Jurkat, Clone E6-1 (cell line): ENCODE data around the gene RSU1.

ENCODE experiments used
- DNase-seq: peaks from one replicate; pipeline ENCODE4 v3.0.0-alpha.2; 2011; ENCODE audit warnings: low read depth, low spot score
- H3K4me3 ChIP-seq: 2 replicates; pipeline ENCODE4 v1.5.1; 2011; ENCODE audit warnings: mild to moderate bottlenecking, low read length, control low read depth, moderate library complexity

Gene RSU1

GRCh38 chr10:16752099-16752498 is 65.1 kb downstream of the RSU1 start:
- no peak overlapping the region for H3K4me3 ChIP-seq
- DNase-seq: no peak

GRCh38 chr10:16751244-16751643 is 66.0 kb downstream of the RSU1 start:
- H3K4me3 ChIP-seq: no peak overlapping the region
- DNase-seq: no peak

DNA sequence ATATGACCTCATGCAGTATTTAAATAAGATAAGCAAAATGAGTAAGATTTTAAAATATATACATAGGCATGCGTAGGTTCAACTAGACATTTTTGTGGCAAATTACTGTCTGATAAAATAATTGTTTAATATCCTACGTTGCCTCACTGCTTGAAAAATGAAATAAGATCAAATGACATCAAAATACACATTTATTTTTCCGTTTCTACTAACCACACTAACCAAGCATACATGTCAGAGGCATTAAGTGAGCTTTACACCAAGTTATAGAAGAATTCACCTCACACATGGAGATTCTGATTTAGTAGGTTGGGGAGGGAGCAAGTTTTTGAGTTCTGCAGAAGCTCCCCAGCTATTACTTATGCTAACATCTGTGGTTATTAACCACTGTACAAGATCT is 66.8 kb downstream of the RSU1 start:
- DNase-seq: no peak
- no peak overlapping the region for H3K4me3 ChIP-seq

DNA sequence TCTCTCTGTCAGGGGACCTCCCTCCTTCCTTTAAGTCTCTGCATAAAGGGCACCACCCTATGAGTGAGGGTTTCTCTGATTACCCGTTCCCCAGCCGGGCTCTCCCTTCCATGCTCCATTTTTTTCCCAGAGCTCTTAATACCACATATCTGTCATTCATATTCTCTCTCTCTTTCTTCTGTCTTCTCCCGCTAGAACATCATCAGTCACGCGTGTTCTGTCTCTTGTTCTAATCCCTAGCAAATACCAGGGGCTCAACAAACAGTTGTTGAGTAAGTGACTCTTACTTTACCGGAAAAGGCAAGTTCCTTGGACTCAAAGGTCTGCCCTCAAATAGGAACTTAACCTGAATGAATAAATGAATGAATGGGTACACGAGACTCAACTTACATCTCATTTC is 68.5 kb downstream of the RSU1 start:
- DNase-seq: no peak
- H3K4me3 ChIP-seq: no peak overlapping the region

GRCh38 chr10:16746856-16747255 is 70.4 kb downstream of the RSU1 start:
- DNase-seq: no peak
- no peak overlapping the region for H3K4me3 ChIP-seq

DNA sequence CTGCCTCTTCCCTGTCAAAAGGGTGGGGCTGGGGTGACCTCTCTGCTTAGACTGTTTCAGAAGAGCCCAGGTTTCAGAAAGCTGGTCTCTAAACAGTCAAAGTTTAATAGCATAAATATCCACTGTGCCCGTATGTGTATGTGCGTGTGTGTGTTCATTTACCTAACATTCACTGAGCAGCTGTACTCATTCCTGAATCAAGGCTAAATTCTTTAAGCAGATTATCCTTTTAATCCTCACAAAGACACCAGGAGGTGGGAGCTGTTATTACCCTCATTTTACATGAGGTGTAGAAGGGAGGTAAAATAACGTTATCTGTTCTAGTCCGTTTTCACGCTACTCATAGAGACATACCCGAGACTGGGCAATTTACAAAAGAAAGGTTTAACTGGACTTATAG is 72.2 kb downstream of the RSU1 start:
- no peak for DNase-seq
- H3K4me3 ChIP-seq: no peak overlapping the region

DNA sequence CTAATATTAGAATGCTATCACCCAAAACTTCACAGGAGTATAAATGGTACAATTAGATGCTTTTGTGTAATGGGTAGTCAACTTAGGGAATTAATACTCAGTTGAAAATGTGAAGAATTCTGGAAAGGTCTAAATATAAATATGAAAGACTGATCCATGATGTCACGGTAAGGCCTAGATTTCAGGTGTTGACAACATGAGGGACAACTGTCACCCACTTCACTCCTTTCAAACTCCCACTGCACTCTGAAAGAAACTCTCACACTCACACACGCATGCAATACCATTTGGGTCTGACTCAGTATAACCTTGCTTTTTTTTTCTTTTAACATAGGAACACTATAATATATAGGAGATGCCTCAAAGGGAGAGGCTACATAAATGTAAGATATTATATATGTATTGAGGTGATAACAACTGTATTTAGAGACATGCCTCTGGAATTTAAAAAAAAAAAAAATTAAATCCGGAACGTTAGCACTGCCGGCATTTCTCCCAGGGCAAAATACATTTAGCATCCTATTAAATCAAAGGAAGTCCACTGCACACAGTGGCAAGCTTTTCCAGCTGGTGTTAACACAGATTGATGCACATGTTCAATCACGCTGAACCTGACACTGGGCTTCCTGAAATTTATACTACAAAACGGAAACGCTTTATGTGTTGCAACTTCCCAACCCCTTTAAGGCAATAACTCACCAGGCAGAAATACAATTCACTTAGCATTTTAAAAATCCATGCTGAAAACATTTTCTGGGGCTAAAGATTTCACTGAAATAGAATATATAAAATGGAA is 74.9 kb downstream of the RSU1 start:
- no peak for DNase-seq
- H3K4me3 ChIP-seq: no peak overlapping the region

GRCh38 chr10:16741540-16741939 is 75.7 kb downstream of the RSU1 start:
- H3K4me3 ChIP-seq: no peak overlapping the region
- DNase-seq: no peak

GRCh38 chr10:16737420-16737819 is 79.8 kb downstream of the RSU1 start:
- H3K4me3 ChIP-seq: no peak overlapping the region
- no peak for DNase-seq

DNA sequence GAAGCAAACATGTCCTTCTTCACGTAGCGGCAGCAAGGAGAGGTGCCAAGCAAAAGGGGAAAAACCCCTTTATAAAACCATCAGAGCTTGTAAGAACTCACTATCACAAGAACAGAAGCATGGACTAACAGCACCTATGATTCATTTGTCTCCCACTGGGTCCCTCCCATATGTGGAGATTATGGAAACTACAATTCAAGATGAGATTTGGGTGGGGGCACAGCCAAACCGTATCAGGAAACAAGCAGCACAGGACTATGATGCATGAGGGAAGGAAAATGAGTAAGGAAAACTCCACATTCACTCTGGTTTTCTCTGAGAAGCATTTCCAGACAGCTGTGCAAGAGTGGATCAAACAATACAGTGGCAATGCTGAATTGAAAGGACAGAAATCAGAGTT is 81.6 kb downstream of the RSU1 start:
- no peak for DNase-seq
- no peak overlapping the region for H3K4me3 ChIP-seq

DNA sequence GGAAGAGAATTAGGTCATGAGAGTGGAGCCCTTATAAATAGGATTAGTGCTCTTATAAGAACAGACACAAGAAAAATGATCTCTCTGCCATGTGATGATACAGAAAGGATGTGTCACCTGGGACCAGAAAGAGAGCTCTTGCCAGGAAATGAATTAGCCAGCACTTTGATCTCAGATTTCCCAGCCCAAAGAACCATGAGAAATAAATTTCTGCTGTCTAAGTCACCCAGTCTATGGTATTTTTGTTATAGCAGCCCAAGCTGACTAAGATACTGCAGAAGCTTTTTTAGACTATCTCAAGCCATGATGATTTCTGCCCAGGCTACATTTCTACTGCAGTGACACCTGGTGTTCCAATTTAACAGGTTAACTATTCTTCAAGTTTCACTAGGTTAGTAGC is 84.8 kb downstream of the RSU1 start:
- H3K4me3 ChIP-seq: no peak overlapping the region
- no peak for DNase-seq

DNA sequence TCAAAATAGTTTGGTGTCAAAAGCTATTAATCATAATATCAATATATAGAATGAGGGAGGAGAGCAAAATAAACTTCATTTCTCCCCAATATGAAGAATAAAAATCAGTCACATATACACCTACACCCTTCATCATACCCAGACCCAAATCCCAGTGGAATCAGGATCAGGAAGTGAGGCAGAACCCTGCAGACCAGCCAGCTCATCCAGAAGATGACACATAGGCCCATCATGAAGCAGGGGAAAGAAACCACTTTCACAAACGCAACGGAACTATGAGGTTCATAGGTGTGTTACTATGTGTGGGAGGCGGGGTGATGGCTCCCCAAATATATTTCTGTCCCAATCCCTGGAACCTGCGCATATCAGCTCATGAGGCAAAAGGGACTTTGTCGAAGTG is 89.0 kb downstream of the RSU1 start:
- no peak for DNase-seq
- H3K4me3 ChIP-seq: no peak overlapping the region

- H3K4me3 ChIP-seq: no peak overlapping the region
Measured at GRCh38 chr10:16727666-16728065, 89.6 kb downstream of the RSU1 start.

GRCh38 chr10:16724509-16724908 is 92.7 kb downstream of the RSU1 start:
- DNase-seq: no peak
- H3K4me3 ChIP-seq: no peak overlapping the region

More at GRCh38 chr10:16727666-16728065, 89.6 kb downstream of the RSU1 start:
- no peak for DNase-seq

GRCh38 chr10:16720812-16721211 is 96.4 kb downstream of the RSU1 start:
- DNase-seq: no peak
- H3K4me3 ChIP-seq: no peak overlapping the region

GRCh38 chr10:16717622-16718395 is 99.4 kb downstream of the RSU1 start:
- DNase-seq: no peak
- H3K4me3 ChIP-seq: no peak overlapping the region

GRCh38 chr10:16716051-16716450 is 101.2 kb downstream of the RSU1 start:
- no peak for DNase-seq
- H3K4me3 ChIP-seq: no peak overlapping the region

DNA sequence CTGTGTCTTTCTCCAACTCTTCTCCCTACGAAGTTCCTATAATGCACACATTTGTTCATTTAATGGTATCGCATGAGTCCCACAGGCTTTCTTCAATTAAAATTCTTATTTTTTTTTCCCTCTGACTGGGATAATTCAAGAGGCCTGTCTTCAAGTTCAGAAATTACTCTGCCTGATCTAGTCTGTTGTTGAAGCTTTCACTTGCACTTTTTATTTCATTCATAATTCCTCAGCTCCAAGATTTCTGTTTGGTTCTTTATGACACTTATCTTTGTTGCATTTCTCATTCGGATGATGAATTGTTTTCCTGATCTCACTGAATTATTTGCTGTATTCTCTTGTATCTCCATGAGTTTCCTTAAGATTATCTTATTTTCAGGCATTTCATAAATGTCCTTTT is 103.9 kb downstream of the RSU1 start:
- no peak overlapping the region for H3K4me3 ChIP-seq
- DNase-seq: no peak

- DNase-seq: no peak
- no peak overlapping the region for H3K4me3 ChIP-seq
Measured at GRCh38 chr10:16712883-16713282, 104.3 kb downstream of the RSU1 start.

DNA sequence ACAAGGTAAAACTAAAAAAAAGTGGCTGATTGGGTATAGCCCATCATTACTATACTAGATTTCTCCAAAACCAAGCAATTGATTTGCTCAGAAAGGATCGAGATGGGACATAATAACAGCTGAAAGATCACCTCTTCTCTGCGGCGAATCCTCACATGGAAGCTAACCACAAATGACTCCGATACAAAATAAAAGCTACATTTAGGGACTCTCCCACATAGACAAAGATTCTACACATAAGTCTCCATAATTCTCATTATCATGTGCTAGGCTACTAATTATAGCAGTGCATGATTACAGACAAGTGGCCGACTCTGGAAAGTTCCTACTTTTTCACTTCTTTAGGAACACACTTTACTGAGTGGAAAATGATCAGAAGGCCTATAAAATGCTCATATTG is 116.9 kb downstream of the RSU1 start:
- no peak for DNase-seq

More for the DNA sequence above, 116.9 kb downstream of the RSU1 start:
- no peak overlapping the region for H3K4me3 ChIP-seq
